Upper lobe of right lung (tissue), 1 donor: ENCODE measurements around the gene AOAH. TPM values are rescaled to one million over a fixed set of nuclear protein-coding genes. Genes with fewer than 3 reads are reported as not detected.

Source experiments
- ATAC-seq: fragments of 200-7000 bp; cut with Tn5 transposase; one replicate; pipeline ENCODE4 v1.9.1; 2020; ENCODE audit warnings: mild to moderate bottlenecking, moderate library complexity
- DNase-seq: peaks from one replicate; pipeline ENCODE4 v3.0.0-alpha.2; 2020
- H3K27ac ChIP-seq: fragments of 200-600 bp; one replicate; pipeline ENCODE4 v1.8.0; 2022
- H3K27me3 ChIP-seq: fragments of 200-600 bp; one replicate; pipeline ENCODE4 v1.8.0; 2022; ENCODE audit warnings: mild to moderate bottlenecking
- H3K36me3 ChIP-seq: fragments of 200-600 bp; one replicate; pipeline ENCODE4 v1.8.0; 2022
- H3K4me1 ChIP-seq: fragments of 200-600 bp; one replicate; pipeline ENCODE4 v1.8.0; 2022
- H3K4me3 ChIP-seq: fragments of 200-600 bp; one replicate; pipeline ENCODE4 v1.8.0; 2022; ENCODE audit warnings: mild to moderate bottlenecking
- H3K9me3 ChIP-seq: fragments of 200-600 bp; one replicate; pipeline ENCODE4 v1.8.0; 2022
- intact Hi-C: fragments of 100-400 bp; cut with DNase I; formaldehyde crosslinking; loops from one replicate; pipeline ENCODE4 v1.11.0; 2022
- total RNA-seq: library from RNA; stranded (reverse); fragmentation: NEBNext Ultra II Directional; extraction: Animal tissue kit (Norgen Biotek cat#: 25700); gene quantifications from one replicate; pipeline ENCODE4 v1.2.1, GENCODE V29; 2021
- TF ChIP-seq, protein P1 (sequence below): fragments of 200-600 bp; IDR thresholded peaks from one replicate; pipeline ENCODE4 v1.8.0; 2022; ENCODE audit warnings: antibody characterized with exemption
- donor health status: DM: no; HTN: yes; CAD: no; lungs with severe emphysema.

AOAH gene
- total RNA-seq, 1 donor from 2014 or later: 20.8 TPM

- Histone ChIP-seq H3K4me1 (peaks cover 5% of the 10 kb centered on the region), H3K4me3 (no peak overlapping the region), H3K27ac (no peak overlapping the region), H3K9me3 (no peaks in the 10 kb centered on the region), H3K36me3 (no peaks in the 10 kb centered on the region), H3K27me3 (no peaks in the 10 kb centered on the region)
- DNase-seq (no peak), ATAC-seq (no peak)
- intact Hi-C loops: no loop called here
- TF ChIP-seq, protein P1, sequence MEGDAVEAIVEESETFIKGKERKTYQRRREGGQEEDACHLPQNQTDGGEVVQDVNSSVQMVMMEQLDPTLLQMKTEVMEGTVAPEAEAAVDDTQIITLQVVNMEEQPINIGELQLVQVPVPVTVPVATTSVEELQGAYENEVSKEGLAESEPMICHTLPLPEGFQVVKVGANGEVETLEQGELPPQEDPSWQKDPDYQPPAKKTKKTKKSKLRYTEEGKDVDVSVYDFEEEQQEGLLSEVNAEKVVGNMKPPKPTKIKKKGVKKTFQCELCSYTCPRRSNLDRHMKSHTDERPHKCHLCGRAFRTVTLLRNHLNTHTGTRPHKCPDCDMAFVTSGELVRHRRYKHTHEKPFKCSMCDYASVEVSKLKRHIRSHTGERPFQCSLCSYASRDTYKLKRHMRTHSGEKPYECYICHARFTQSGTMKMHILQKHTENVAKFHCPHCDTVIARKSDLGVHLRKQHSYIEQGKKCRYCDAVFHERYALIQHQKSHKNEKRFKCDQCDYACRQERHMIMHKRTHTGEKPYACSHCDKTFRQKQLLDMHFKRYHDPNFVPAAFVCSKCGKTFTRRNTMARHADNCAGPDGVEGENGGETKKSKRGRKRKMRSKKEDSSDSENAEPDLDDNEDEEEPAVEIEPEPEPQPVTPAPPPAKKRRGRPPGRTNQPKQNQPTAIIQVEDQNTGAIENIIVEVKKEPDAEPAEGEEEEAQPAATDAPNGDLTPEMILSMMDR: no peak
Measured at GRCh38 chr7:36567699-36568451, 156.4 kb downstream of the AOAH start.

DNA sequence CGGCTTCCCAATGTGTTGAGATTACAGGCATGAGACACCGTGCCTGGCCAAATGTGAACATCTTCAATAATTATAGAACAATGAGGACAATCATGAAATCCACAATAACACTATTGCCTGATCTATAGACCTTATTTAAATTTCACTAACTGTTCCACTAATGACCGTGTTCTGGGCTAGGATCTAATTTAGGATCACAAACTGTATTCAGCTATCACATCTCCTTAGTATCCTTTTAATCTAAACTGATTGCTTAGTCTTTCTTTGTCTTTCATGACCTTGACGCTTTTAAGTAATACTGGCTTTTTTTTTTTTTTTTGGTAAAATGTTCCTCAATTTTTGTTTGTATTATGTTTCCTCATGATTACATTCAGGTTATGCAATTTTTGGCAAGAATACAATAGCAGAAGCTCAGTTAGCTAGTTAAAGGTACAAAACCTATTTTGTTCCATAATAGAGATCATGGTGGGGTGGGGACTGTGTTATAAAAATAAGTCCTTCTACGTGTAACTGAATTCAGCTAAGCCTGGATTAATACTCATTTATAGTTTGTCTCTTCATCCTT, 158.4 kb downstream of the AOAH start:
- Histone ChIP-seq H3K4me1 (peaks cover 5% of the 10 kb centered on the region), H3K27ac (peak overlapping the region; percentile 6), H3K36me3 (no peaks in the 10 kb centered on the region), H3K9me3 (no peaks in the 10 kb centered on the region), H3K4me3 (no peak overlapping the region), H3K27me3 (no peaks in the 10 kb centered on the region)
- TF ChIP-seq, protein P1: no peak
- ATAC-seq (peak; percentile 40), DNase-seq (no peak)
- intact Hi-C loops: no loop called here

- peaks cover 5% of the 10 kb centered on the region for H3K4me1 ChIP-seq
- no peaks in the 10 kb centered on the region for H3K36me3 ChIP-seq
- H3K9me3 ChIP-seq: no peaks in the 10 kb centered on the region
- no peak overlapping the region for H3K27ac ChIP-seq
- H3K27me3 ChIP-seq: no peaks in the 10 kb centered on the region
- TF ChIP-seq, protein P1: no peak
- intact Hi-C loops: no loop called here
- no peak for ATAC-seq
- DNase-seq: no peak
- no peak overlapping the region for H3K4me3 ChIP-seq
Measured at GRCh38 chr7:36564489-36564888, 159.8 kb downstream of the AOAH start.

DNA sequence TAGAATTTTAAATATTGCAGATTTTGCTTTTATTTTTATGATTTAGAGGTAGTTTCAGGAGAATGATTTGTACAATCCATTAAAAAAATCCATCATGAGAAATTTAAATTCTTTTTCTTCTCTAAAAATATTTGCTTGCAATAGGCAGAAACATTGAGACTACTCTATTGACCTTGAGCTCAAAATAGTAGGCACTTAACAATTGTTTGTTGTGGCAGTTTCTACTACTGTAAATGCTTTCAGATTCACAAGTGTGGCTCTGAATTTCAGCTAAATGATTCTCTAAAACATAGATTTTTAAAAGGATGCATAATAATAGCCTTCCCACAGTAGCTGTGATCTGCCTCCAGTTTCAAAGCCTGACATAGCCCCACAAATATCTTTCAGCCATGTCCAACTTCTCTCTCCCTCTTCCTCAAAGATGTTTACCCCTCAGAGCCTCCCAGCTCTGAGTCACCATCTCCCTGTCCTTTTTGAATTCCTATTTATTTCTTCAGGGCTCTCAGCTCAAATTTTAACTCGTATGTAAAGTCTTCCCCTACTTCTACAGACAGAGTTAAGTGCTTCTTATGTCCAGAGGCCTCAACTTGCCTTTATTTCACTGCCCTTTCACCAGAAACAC, 160.5 kb downstream of the AOAH start:
- Histone ChIP-seq H3K36me3 (no peaks in the 10 kb centered on the region), H3K27me3 (no peaks in the 10 kb centered on the region), H3K4me3 (no peak overlapping the region), H3K27ac (no peak overlapping the region), H3K9me3 (no peaks in the 10 kb centered on the region), H3K4me1 (peaks cover 5% of the 10 kb centered on the region)
- TF ChIP-seq, protein P1: no peak
- no peak for DNase-seq
- intact Hi-C loops: no loop called here
- ATAC-seq: no peak

- Histone ChIP-seq H3K27ac (no peak overlapping the region), H3K36me3 (no peaks in the 10 kb centered on the region), H3K4me3 (no peak overlapping the region), H3K4me1 (peaks cover 5% of the 10 kb centered on the region), H3K9me3 (no peaks in the 10 kb centered on the region), H3K27me3 (no peaks in the 10 kb centered on the region)
- intact Hi-C loops: no loop called here
- TF ChIP-seq, protein P1: no peak
- ATAC-seq (no peak), DNase-seq (no peak)
Measured at GRCh38 chr7:36562121-36562520, 162.2 kb downstream of the AOAH start.
